Adrenal gland (tissue), 12 donors: ENCODE data around the gene ANO7. TPM values are rescaled to one million over a fixed set of nuclear protein-coding genes. Genes with fewer than 3 reads are reported as not detected.

Experiments used
- DNase-seq, 7 donors: peaks; one replicate each; pipeline ENCODE4 v3.0.0-alpha.2; 2019 to 2020
- H3K27ac ChIP-seq, 5 donors: fragments of 200-600 bp; sonication (generic) in 4 of 5; 1 replicate in 3 of 5; 2 replicates in 2 of 5; pipeline versions ENCODE4 v1.5.1 to v1.8.0; 2016 to 2020; ENCODE audit warnings: mild to moderate bottlenecking in 1 of 5
- H3K27me3 ChIP-seq: fragments of 200-600 bp; 2 replicates; pipeline ENCODE4 v1.8.0; 2021
- H3K36me3 ChIP-seq, 2 donors: fragments of 200-600 bp; replicated peaks in 1 of 2; 1 replicate in 1 of 2; 2 replicates in 1 of 2; pipeline versions ENCODE4 v1.5.1 to v1.8.0; 2018 to 2022
- H3K4me1 ChIP-seq, 2 donors: fragments of 200-600 bp; replicated peaks in 1 of 2; 1 replicate in 1 of 2; 2 replicates in 1 of 2; pipeline versions ENCODE4 v1.5.1 to v1.8.0; 2018 to 2021
- H3K4me3 ChIP-seq, 4 donors: fragments of 200-600 bp; sonication (generic) in 3 of 4; one replicate each; pipeline ENCODE4 v1.5.1; 2016 to 2018
- H3K9me3 ChIP-seq, 3 donors: fragments of 200-600 bp; sonication (generic) in 1 of 3; replicated peaks in 1 of 3; 1 replicate in 2 of 3; 2 replicates in 1 of 3; pipeline versions ENCODE4 v1.5.1 to v1.8.0; 2016 to 2021
- CTCF ChIP-seq, 6 experiments: fragments of 450-650 bp in 4 of 6; fragments of 200-600 bp in 2 of 6; sonication (generic) in 1 of 6; IDR thresholded peaks; 1 replicate in 5 of 6; 2 replicates in 1 of 6; pipeline versions ENCODE4 v1.5.1 to v1.8.0; 2016 to 2021; ENCODE audit warnings: antibody characterized with exemption in 6 of 6, mild to moderate bottlenecking in 2 of 6, moderate library complexity in 1 of 6
- POLR2A ChIP-seq, 2 donors: fragments of 450-650 bp; IDR thresholded peaks; one replicate each; pipeline ENCODE4 v1.6.1; 2017; ENCODE audit warnings: antibody characterized with exemption in 2 of 2, mild to moderate bottlenecking in 2 of 2, moderate library complexity in 1 of 2
- WGBS, 4 donors: extraction: QIAGEN DNeasy Blood & Tissue Kit in 2 of 4; methylation state at CpG; one replicate each; pipeline versions ENCODE4 v1.1.5 to v1.1.7; 2013 to 2017; 5-methylcytosine and 5-hydroxymethylcytosine counted together
- intact Hi-C, 2 donors: fragments of 100-400 bp; cut with DNase I; formaldehyde crosslinking; loops; one replicate each; pipeline versions ENCODE4 v1.14.1 to v1.15.0; 2022 to 2023
- polyA plus RNA-seq, 3 donors: library from polyadenylated mRNA; stranded (reverse); fragments of 200-250 nt in 2 of 3; fragments of 350-450 nt in 1 of 3; fragmentation: Illumina TruSeq in 1 of 3; extraction: RNeasy Lipid Tissue Mini Kit (QIAGEN cat#74804) in 1 of 3; gene quantifications; one replicate each; pipeline ENCODE4 v1.2.3, GENCODE V29; 2013 to 2014
- total RNA-seq, 9 donors: library from RNA; depleted of rRNA in 4 of 9; stranded (reverse); fragments of >200 nt in 4 of 9; fragments of 120-200 nt in 1 of 9; fragmentation: NEBNext Ultra II Directional in 1 of 9; extraction: Animal tissue kit (Norgen Biotek cat#: 25700) in 1 of 9; gene quantifications; one replicate each; pipeline versions ENCODE4 v1.1.0 to v1.2.4, GENCODE V29; 2013 to 2023
- donor health status: healthy with polysubstance abuse.
- donor health status: Bipolar disorder and iron deficiency.
- donor health status: DM: yes; HTN: yes; CAD: no.
- donor health status: DM: no; HTN: no; CAD: no.
- donor health status: DM: no; HTN: no; CAD: no.
- donor health status: DM: yes; HTN: yes; CAD: no.

ANO7 gene
- total and polyA plus RNA-seq, 12 donors: 0.48 to 5.1 (median 1.8) TPM

- H3K9me3 ChIP-seq: no peaks in the 10 kb centered on the region
- no peak overlapping the region for H3K27ac ChIP-seq
- H3K27me3 ChIP-seq: no peaks in the 10 kb centered on the region
- DNase-seq: no peak
- H3K4me3 ChIP-seq: no peak overlapping the region
- no peaks in the 10 kb centered on the region for H3K4me1 ChIP-seq
- no peak for TF ChIP-seq CTCF (IDR thresholded peaks at IDR 0.05)
- no peak for TF ChIP-seq POLR2A (IDR thresholded peaks at IDR 0.05)
- intact Hi-C loops: no loop called here
- 93 to 97% (median 97%) methylated on average over 6 of the region's 6 CpGs for WGBS, 4 donors
- peaks cover 0 to 100% of the 10 kb centered on the region in 2 donors for H3K36me3 ChIP-seq
These were observed 55.9 kb downstream of the ANO7 start for GRCh38 chr2:241244368-241244767.

GRCh38 chr2:241248289-241248688 lies 59.8 kb downstream of the ANO7 start:
- H3K36me3 ChIP-seq: peaks cover 0 to 100% of the 10 kb centered on the region in 2 donors
- TF ChIP-seq POLR2A (IDR thresholded peaks at IDR 0.05) (no peak), CTCF (IDR thresholded peaks at IDR 0.05) (no peak)
- H3K27ac ChIP-seq: no peak overlapping the region
- H3K4me3 ChIP-seq: no peak overlapping the region
- WGBS, 4 donors: 94 to 99% (median 96%) methylated on average over 11 of the region's 11 CpGs
- no peaks in the 10 kb centered on the region for H3K4me1 ChIP-seq
- H3K27me3 ChIP-seq: no peaks in the 10 kb centered on the region
- intact Hi-C loops: no loop called here
- DNase-seq: no peak
- no peaks in the 10 kb centered on the region for H3K9me3 ChIP-seq

- peak in 1 of 7 donors; percentile 9 for DNase-seq
- no peaks in the 10 kb centered on the region for H3K27me3 ChIP-seq
- H3K4me1 ChIP-seq: no peaks in the 10 kb centered on the region
- no peaks in the 10 kb centered on the region for H3K9me3 ChIP-seq
- H3K27ac ChIP-seq: no peak overlapping the region
- TF ChIP-seq CTCF (IDR thresholded peaks at IDR 0.05): no peak
- TF ChIP-seq POLR2A (IDR thresholded peaks at IDR 0.05): no peak
- intact Hi-C loops: no loop called here
- WGBS, 4 donors: 71 to 79% (median 78%) methylated on average over 6 of the region's 6 CpGs
- H3K36me3 ChIP-seq: peaks cover 0 to 100% of the 10 kb centered on the region in 2 donors
- H3K4me3 ChIP-seq: no peak overlapping the region
These were observed 60.4 kb downstream of the ANO7 start for GRCh38 chr2:241248897-241249296.

- Histone ChIP-seq H3K27ac (no peak overlapping the region), H3K4me1 (no peaks in the 10 kb centered on the region), H3K27me3 (no peaks in the 10 kb centered on the region), H3K4me3 (no peak overlapping the region), H3K9me3 (no peaks in the 10 kb centered on the region), H3K36me3 (peaks cover 0 to 100% of the 10 kb centered on the region in 2 donors)
- 90 to 100% (median 93%) methylated on average over 2 to 14 of the region's 14 CpGs for WGBS, 4 donors
- TF ChIP-seq CTCF (IDR thresholded peaks at IDR 0.05): no peak
- TF ChIP-seq POLR2A (IDR thresholded peaks at IDR 0.05): no peak
- no peak for DNase-seq
- intact Hi-C loops: no loop called here
These were observed 61.2 kb downstream of the ANO7 start for GRCh38 chr2:241249654-241250053.
